Stomach (tissue), 19 donors: Measurements from ENCODE around the gene MATN4. TPM values are rescaled to one million over a fixed set of nuclear protein-coding genes. Genes with fewer than 3 reads are reported as not detected.
A peak's percentile ranks its signal among the peaks of the same experiment; 100 is the strongest.

Source experiments
- DNase-seq, 2 donors: peaks; one replicate each; pipeline versions ENCODE4 v3.0.0 to v3.0.0-alpha.2; 2013 to 2019
- H3K27ac ChIP-seq, 5 donors: fragments of 200-600 bp in 4 of 5; sonication (generic) in 4 of 5; one replicate each; pipeline ENCODE4 v1.5.1; 2013 to 2019; ENCODE audit warnings: mild to moderate bottlenecking in 1 of 5, moderate library complexity in 1 of 5
- H3K27me3 ChIP-seq, 3 donors: fragments of 200-600 bp; sonication (generic); one replicate each; pipeline ENCODE4 v1.5.1; 2017 to 2019; ENCODE audit warnings: mixed run types in 1 of 3
- H3K36me3 ChIP-seq, 4 donors: fragments of 200-600 bp; sonication (generic); 1 replicate in 3 of 4; 2 replicates in 1 of 4; pipeline ENCODE4 v1.5.1; 2016 to 2019
- H3K4me1 ChIP-seq, 4 donors: fragments of 200-600 bp; sonication (generic); one replicate each; pipeline ENCODE4 v1.5.1; 2016 to 2019
- H3K4me3 ChIP-seq, 4 donors: fragments of 200-600 bp; sonication (generic) in 3 of 4; one replicate each; pipeline ENCODE4 v1.5.1; 2016 to 2019; ENCODE audit warnings: mild to moderate bottlenecking in 1 of 4
- H3K9me3 ChIP-seq, 4 donors: fragments of 200-600 bp; sonication (generic); one replicate each; pipeline ENCODE4 v1.5.1; 2016 to 2019
- EP300 ChIP-seq: sonication (generic); formaldehyde crosslinking; IDR thresholded peaks from one replicate; pipeline ENCODE4 v1.6.1; 2017; ENCODE audit warnings: antibody characterized with exemption
- POLR2A ChIP-seq, 4 donors: fragments of 450-650 bp; IDR thresholded peaks; one replicate each; pipeline ENCODE4 v1.6.1; 2016; ENCODE audit warnings: antibody characterized with exemption in 4 of 4, control low read depth in 2 of 4, mild to moderate bottlenecking in 1 of 4, moderate library complexity in 1 of 4
- POLR2AphosphoS5 ChIP-seq, 3 donors: sonication (generic); formaldehyde crosslinking; IDR thresholded peaks; one replicate each; pipeline ENCODE4 v1.6.1; 2016; ENCODE audit warnings: antibody characterized with exemption in 3 of 3
- WGBS, 5 donors: extraction: QIAGEN DNeasy Blood & Tissue Kit in 3 of 5; methylation state at CpG; one replicate each; pipeline versions ENCODE4 v1.1.5 to v1.1.7; 2013 to 2018; 5-methylcytosine and 5-hydroxymethylcytosine counted together
- intact Hi-C: fragments of 100-400 bp; cut with DNase I; formaldehyde crosslinking; loops from one replicate; pipeline ENCODE4 v1.15.1; 2023; ENCODE audit warnings: low total_unique reads
- long read RNA-seq, 10 donors: transcript quantifications; one replicate each; lab custom pipeline, GENCODE V29; 2026
- polyA plus RNA-seq, 3 donors: library from polyadenylated mRNA; stranded (reverse); fragments of 200-250 nt; gene quantifications; one replicate each; pipeline ENCODE4 v1.2.3, GENCODE V29; 2013
- total RNA-seq, 5 donors: library from RNA; depleted of rRNA; stranded (reverse); fragments of >200 nt; gene quantifications; one replicate each; pipeline versions ENCODE4 v1.1.0 to v1.2.3, GENCODE V29; 2014 to 2016
- TF ChIP-seq, protein P1 (sequence below), 7 experiments: fragments of 450-650 bp in 4 of 7; fragments of 200-600 bp in 3 of 7; sonication (generic) in 3 of 7; IDR thresholded peaks; one replicate each; pipeline ENCODE4 v1.5.1; 2016 to 2019; ENCODE audit warnings: antibody characterized with exemption in 7 of 7, control low read depth in 2 of 7, mild to moderate bottlenecking in 1 of 7
- donor health status: healthy with polysubstance abuse.
- donor health status: Bipolar disorder and iron deficiency.
- donor health status: healthy.

Gene MATN4, protein sequence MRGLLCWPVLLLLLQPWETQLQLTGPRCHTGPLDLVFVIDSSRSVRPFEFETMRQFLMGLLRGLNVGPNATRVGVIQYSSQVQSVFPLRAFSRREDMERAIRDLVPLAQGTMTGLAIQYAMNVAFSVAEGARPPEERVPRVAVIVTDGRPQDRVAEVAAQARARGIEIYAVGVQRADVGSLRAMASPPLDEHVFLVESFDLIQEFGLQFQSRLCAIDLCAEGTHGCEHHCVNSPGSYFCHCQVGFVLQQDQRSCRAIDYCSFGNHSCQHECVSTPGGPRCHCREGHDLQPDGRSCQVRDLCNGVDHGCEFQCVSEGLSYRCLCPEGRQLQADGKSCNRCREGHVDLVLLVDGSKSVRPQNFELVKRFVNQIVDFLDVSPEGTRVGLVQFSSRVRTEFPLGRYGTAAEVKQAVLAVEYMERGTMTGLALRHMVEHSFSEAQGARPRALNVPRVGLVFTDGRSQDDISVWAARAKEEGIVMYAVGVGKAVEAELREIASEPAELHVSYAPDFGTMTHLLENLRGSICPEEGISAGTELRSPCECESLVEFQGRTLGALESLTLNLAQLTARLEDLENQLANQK
- under 1 TPM in 1 of 5 donors, not detected in 4; 0.37 TPM for total RNA-seq
- polyA plus RNA-seq, result under 1 TPM in 2 of 3 donors, not detected in 1; 0.25 to 0.30 TPM
- long read RNA-seq, donor 1, result 0 reads
- long read RNA-seq, donor 2, result 0 reads
- long read RNA-seq, donor 3, result 0 reads
- long read RNA-seq, donor 4, result 0 reads
- long read RNA-seq, donor 5, result 0 reads
- long read RNA-seq, donor 6, result 0 reads
- long read RNA-seq, donor 7, result 0 reads
- long read RNA-seq, donor 8, result 0 reads
- long read RNA-seq, donor 9, result 0 reads
- long read RNA-seq, donor 10, result 0 reads

DNA sequence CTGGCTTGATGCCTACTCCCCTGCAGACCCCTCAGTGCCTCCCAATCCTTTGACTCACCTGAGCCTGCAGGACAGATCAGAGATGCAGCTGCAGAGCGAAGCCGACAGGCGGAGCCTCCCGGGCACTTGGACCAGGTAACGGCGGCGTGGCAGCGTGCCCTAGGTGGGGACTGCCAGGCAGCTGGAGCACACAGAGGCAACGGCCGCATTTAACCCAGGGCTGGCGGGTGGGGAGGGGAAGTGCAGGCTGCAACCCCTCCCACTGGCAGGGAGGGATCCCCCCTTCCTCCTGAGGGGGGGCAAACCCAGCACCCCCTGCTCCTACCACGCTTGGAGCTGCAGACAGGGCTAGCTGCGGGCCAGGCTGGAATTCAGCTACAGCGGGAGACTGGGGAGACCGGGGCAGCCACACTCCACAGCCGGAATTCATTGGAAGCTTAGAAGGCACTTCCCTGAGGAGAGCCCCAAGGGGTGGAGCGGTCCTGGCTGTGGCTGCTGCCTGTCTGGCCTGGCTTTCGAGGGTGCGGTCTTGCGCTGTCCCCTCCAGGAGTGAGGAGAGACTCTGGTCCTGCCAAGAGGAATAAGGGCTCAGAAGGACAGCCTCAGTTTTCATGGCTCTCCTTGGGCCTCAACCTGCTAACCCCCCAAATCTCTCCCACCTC lies at the start of gene MATN4:
MATN4 (minus strand) TSS at position 183 of the 662 bp plus-strand sequence. CDS start 2,717 bp downstream, outside the sequence.
- DNase-seq, result peak; percentile 48 to 77
- Histone ChIP-seq H3K27me3 (peaks cover 0 to 85% (median 35%) of the 10 kb centered on the region in 3 donors), H3K9me3 (no peaks in the 10 kb centered on the region), H3K4me3 (peak within 1 kb of the TSS in 2 of 4 donors; percentile 6 to 11), H3K36me3 (no peaks in the 10 kb centered on the region), H3K4me1 (peaks cover 5 to 28% (median 17%) of the 10 kb centered on the region in 4 donors), H3K27ac (no peak within 1 kb of the TSS)
- 18 to 37% (median 30%) methylated on average over 6 to 20 of the region's 20 CpGs for WGBS, 5 donors
- intact Hi-C loops, result no loop called here
- TF ChIP-seq POLR2AphosphoS5 (IDR thresholded peaks at IDR 0.05) (no peak), POLR2A (IDR thresholded peaks at IDR 0.05) (no peak), EP300 (no peak)
- TF ChIP-seq, protein P1, sequence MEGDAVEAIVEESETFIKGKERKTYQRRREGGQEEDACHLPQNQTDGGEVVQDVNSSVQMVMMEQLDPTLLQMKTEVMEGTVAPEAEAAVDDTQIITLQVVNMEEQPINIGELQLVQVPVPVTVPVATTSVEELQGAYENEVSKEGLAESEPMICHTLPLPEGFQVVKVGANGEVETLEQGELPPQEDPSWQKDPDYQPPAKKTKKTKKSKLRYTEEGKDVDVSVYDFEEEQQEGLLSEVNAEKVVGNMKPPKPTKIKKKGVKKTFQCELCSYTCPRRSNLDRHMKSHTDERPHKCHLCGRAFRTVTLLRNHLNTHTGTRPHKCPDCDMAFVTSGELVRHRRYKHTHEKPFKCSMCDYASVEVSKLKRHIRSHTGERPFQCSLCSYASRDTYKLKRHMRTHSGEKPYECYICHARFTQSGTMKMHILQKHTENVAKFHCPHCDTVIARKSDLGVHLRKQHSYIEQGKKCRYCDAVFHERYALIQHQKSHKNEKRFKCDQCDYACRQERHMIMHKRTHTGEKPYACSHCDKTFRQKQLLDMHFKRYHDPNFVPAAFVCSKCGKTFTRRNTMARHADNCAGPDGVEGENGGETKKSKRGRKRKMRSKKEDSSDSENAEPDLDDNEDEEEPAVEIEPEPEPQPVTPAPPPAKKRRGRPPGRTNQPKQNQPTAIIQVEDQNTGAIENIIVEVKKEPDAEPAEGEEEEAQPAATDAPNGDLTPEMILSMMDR (IDR thresholded peaks at IDR 0.05), result peak in 4 of 7 experiments; percentile 5 to 37 (median 20)

DNA sequence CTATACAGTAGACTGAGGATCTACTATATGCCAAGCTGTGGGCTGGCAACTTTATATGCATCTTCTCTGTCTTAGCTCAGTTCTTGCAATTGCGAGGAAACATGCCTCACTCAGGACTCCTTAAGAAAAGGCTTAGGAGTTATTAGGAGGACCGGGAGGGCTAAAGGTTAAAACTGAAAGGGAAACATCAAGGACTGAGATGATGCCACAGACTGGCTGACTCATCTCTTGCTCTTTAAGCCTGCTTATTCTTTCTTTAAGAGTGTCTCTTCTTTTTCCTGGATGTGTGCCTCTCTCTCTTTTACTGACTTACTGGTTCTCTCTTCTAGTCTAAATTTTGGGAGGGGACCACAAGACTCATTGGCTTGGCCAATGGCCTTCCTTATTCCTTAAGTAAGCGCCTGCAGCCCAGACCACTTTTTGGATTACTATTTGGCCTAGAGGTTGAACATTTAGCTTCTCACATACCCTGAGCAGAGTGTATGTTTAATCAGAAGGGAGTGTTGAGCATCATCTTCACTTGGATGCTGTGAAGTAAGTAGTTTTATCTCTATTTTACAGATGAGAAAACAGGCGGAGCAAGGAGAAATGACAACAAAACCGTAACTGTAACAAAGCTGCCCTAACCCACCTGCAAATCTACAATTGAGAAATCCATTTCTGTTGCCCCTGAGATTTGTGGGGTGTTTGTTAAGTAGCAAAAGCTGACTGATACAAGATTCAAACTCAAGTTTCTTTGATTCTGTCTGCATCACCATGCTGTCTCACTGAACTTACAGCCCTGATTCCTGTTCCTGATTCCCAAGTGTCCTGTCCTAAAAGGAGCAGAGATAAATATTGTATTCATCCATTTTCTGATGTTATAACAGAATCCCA lies 47.3 kb upstream of the MATN4 start:
- intact Hi-C loops, result no loop called here
- Histone ChIP-seq H3K4me1 (peaks cover 27 to 42% (median 35%) of the 10 kb centered on the region in 4 donors), H3K27ac (peak overlapping the region in 4 of 5 donors; percentile 50 to 95 (median 60))

DNA sequence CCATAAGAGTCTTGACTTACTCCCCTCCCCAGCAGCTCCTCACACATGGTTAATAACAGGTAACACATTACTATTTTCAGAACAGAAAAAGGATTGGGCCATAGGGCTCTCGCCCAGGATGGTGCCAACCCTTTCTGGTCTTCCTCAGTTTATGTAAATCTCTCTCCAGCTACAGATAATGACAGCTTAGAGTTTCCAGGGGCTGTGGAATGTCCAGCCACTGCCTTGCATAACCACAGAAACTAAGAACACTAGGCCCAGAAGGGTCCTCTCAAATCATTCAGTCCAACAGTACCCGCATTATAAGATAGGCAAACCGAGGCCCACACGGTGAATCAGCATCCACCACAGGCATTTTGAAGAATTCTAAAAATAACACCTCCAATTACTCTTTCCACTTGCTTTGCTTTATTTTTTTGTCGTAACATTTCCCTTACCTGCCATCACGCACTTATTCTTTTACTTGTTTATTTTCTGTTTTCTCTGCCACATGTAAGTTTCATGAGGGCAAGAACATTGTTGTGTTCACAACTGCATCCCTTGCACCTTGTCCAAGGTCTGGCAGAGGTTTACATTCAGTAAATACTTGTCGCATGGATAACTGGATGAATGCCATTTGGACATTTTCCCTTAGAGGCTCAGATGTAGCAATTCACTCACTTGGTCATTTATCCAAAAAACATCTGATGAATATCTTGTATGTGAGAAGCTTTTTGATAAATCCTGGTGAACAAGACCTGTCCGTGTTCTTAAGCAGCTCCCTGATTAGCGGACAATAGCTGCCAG lies 46.5 kb upstream of the MATN4 start:
- no peaks in the 10 kb centered on the region for H3K36me3 ChIP-seq
- peak overlapping the region in 4 of 5 donors; percentile 50 to 95 (median 60) for H3K27ac ChIP-seq
- no peak overlapping the region for H3K4me3 ChIP-seq
- H3K4me1 ChIP-seq, result peaks cover 20 to 34% (median 27%) of the 10 kb centered on the region in 4 donors
- no peaks in the 10 kb centered on the region for H3K27me3 ChIP-seq
- no peak for DNase-seq
- TF ChIP-seq, protein P1 (IDR thresholded peaks at IDR 0.05), result no peak
- TF ChIP-seq POLR2AphosphoS5 (IDR thresholded peaks at IDR 0.05), result no peak
- TF ChIP-seq POLR2A (IDR thresholded peaks at IDR 0.05), result no peak
- no peaks in the 10 kb centered on the region for H3K9me3 ChIP-seq
- intact Hi-C loops, result no loop called here
- 62 to 77% (median 72%) methylated on average over 9 of the region's 9 CpGs for WGBS, 5 donors

More for the DNA sequence above, 47.3 kb upstream of the MATN4 start:
- 55 to 83% (median 76%) methylated on average over 5 of the region's 5 CpGs for WGBS, 5 donors
- no peaks in the 10 kb centered on the region for H3K9me3 ChIP-seq
- H3K4me3 ChIP-seq, result no peak overlapping the region
- no peak for DNase-seq
- H3K36me3 ChIP-seq, result no peaks in the 10 kb centered on the region
- H3K27me3 ChIP-seq, result no peaks in the 10 kb centered on the region
- TF ChIP-seq, protein P1 (IDR thresholded peaks at IDR 0.05), result no peak
- TF ChIP-seq POLR2AphosphoS5 (IDR thresholded peaks at IDR 0.05), result peak in 1 of 3 donors; percentile 53
